HepG2 (cell line): ENCODE results near the gene ABHD17C. TPM values are rescaled to one million over a fixed set of nuclear protein-coding genes. Genes with fewer than 3 reads are reported as not detected.

ENCODE experiments used
- ATAC-seq: fragments of 200-7000 bp; cut with Tn5 transposase; 3 replicates; pipeline ENCODE4 v1.9.1; 2020; ENCODE audit warnings: mild to moderate bottlenecking, moderate library complexity
- BruUV-seq: library from RNA; stranded (reverse); fragments of 400-500 nt; replicated peaks from 2 replicates; lab custom pipeline; 2021; lab: Mats Ljungman, UMichigan
- CTCF ChIA-PET: fragments of 300-600 bp; formaldehyde crosslinking; extraction: SDS; loops from one replicate; lab custom pipeline; 2021; ENCODE audit warnings: low total read pairs, inconsistent platforms, low intra/inter-chr PET ratio; lab: Yijun Ruan, JAX
- POLR2A ChIA-PET: fragments of 350-600 bp; sonication (Branson Sonifier 250); formaldehyde crosslinking; loops from one replicate; lab custom pipeline; 2020; ENCODE audit warnings: antibody characterized with exemption, inconsistent platforms; lab: Yijun Ruan, JAX
- DNase-seq: peaks from one replicate; pipeline ENCODE4 v3.0.0-alpha.2; 2015; ENCODE audit warnings: low spot score
- FAIRE-seq: peaks from 3 replicates; lab custom pipeline; 2011; peaks lifted over from hg19 to GRCh38; lab: Jason Lieb, UNC
- H2AFZ ChIP-seq: one replicate; pipeline ENCODE4 v1.6.1; 2011; ENCODE audit warnings: low read length, inconsistent platforms
- H3K27ac ChIP-seq: fragments of 300-600 bp; 3 replicates; pipeline ENCODE4 v1.8.0; 2011; ENCODE audit warnings: mixed run types, mild to moderate bottlenecking, mixed read lengths, low read length, inconsistent platforms; ENCODE audit not compliant: insufficient read depth; ENCODE audit errors: extremely low read length
- H3K27me3 ChIP-seq, 2 experiments: fragments of 200-600 bp in 1 of 2; 2 replicates in 1 of 2; 3 replicates in 1 of 2; pipeline versions ENCODE4 v1.6.0 to v1.8.0; 2011; ENCODE audit warnings: low read length in 2 of 2, mild to moderate bottlenecking in 2 of 2, moderate library complexity in 2 of 2, inconsistent platforms in 1 of 2; ENCODE audit not compliant: insufficient read depth in 2 of 2, control insufficient read depth in 1 of 2
- H3K36me3 ChIP-seq, 2 experiments: fragments of 200-600 bp in 1 of 2; replicated peaks in 1 of 2; 2 replicates in 1 of 2; 3 replicates in 1 of 2; pipeline versions ENCODE4 v1.5.1 to v1.8.0; 2011; ENCODE audit warnings: low read length in 2 of 2, inconsistent platforms in 1 of 2; ENCODE audit not compliant: insufficient read depth in 2 of 2, control insufficient read depth in 1 of 2
- H3K4me1 ChIP-seq: 2 replicates; pipeline ENCODE4 v1.5.1; 2012; ENCODE audit warnings: low read length, inconsistent platforms; ENCODE audit not compliant: insufficient read depth
- H3K4me2 ChIP-seq: 2 replicates; pipeline ENCODE4 v1.6.0; 2011; ENCODE audit warnings: low read depth, low read length, inconsistent platforms
- H3K4me3 ChIP-seq, 3 experiments: fragments of 200-600 bp in 1 of 3; sonication (generic), shearing (Covaris generic) in 1 of 3; replicated peaks in 1 of 3; 2 replicates each; pipeline ENCODE4 v1.5.1; 2011 to 2016; ENCODE audit warnings: low read length in 3 of 3, inconsistent platforms in 2 of 3, low read depth in 2 of 3, mild to moderate bottlenecking in 2 of 3, control low read depth in 1 of 3, mixed read lengths in 1 of 3; ENCODE audit not compliant: insufficient read depth in 1 of 3
- H3K79me2 ChIP-seq: one replicate; pipeline ENCODE4 v1.6.1; 2011; ENCODE audit warnings: low read length, inconsistent platforms; ENCODE audit not compliant: insufficient read depth
- H3K9ac ChIP-seq: 2 replicates; pipeline ENCODE4 v1.6.0; 2011; ENCODE audit warnings: mild to moderate bottlenecking, low read depth, low read length, inconsistent platforms; ENCODE audit not compliant: insufficient read depth
- H3K9me3 ChIP-seq: 2 replicates; pipeline ENCODE4 v1.5.1; 2012; ENCODE audit warnings: mild to moderate bottlenecking, low read length
- H4K20me1 ChIP-seq: 2 replicates; pipeline ENCODE4 v1.6.0; 2011; ENCODE audit warnings: inconsistent platforms, mild to moderate bottlenecking, low read length, moderate library complexity; ENCODE audit not compliant: insufficient read depth
- ASH2L ChIP-seq: fragments of 300-600, 200-600 bp; sonication (generic); IDR thresholded peaks from 2 replicates; pipeline ENCODE4 v1.7.0; 2017; ENCODE audit warnings: low read depth, mild to moderate bottlenecking, moderate library complexity, mixed read lengths, low read length; ENCODE audit not compliant: insufficient read length
- DNMT1 ChIP-seq: sonication (generic); formaldehyde crosslinking; IDR thresholded peaks from 2 replicates; pipeline ENCODE4 v1.5.1; 2020; ENCODE audit warnings: mild to moderate bottlenecking, missing genetic modification reagents
- ESRRA ChIP-seq: sonication (generic); formaldehyde crosslinking; IDR thresholded peaks from 2 replicates; pipeline ENCODE4 v1.5.1; 2020; ENCODE audit warnings: mild to moderate bottlenecking, low read depth, missing genetic modification reagents
- FOSL2 ChIP-seq: sonication (generic); formaldehyde crosslinking; IDR thresholded peaks from 2 replicates; pipeline ENCODE4 v1.4.0; 2020; ENCODE audit warnings: missing genetic modification reagents
- HBP1 ChIP-seq: IDR thresholded peaks from 2 replicates; pipeline ENCODE4 v1.6.1; 2016; ENCODE audit warnings: low read depth, control low read depth
- KAT8 ChIP-seq: IDR thresholded peaks from 2 replicates; pipeline ENCODE4 v1.6.1; 2016; ENCODE audit warnings: missing genetic modification reagents, missing compliant biosample characterization
- KDM6A ChIP-seq: IDR thresholded peaks from 2 replicates; pipeline ENCODE4 v1.6.1; 2016; ENCODE audit warnings: low read depth
- MAFF ChIP-seq: IDR thresholded peaks from 2 replicates; pipeline ENCODE4 v1.6.1; 2011; ENCODE audit warnings: low read depth, low read length, improper control_type of control experiment
- MAFK ChIP-seq, 2 experiments: IDR thresholded peaks in 1 of 2; conservative IDR thresholded peaks in 1 of 2; 2 replicates each; pipeline ENCODE4 v1.6.1; 2011; ENCODE audit warnings: improper control_type of control experiment in 2 of 2, low read length in 2 of 2
- POLR2A ChIP-seq, 2 experiments: IDR thresholded peaks; 2 replicates each; pipeline ENCODE4 v1.6.1; 2011; ENCODE audit warnings: low read depth in 2 of 2, low read length in 2 of 2, mild to moderate bottlenecking in 1 of 2, moderate library complexity in 1 of 2; ENCODE audit not compliant: insufficient read depth in 1 of 2
- SP2 ChIP-seq: sonication (generic); formaldehyde crosslinking; IDR thresholded peaks from 2 replicates; pipeline ENCODE4 v1.5.1; 2020; ENCODE audit warnings: mild to moderate bottlenecking, missing genetic modification reagents
- TBX3 ChIP-seq: fragments of 450-650 bp; IDR thresholded peaks from 2 replicates; pipeline ENCODE4 v1.6.1; 2017; ENCODE audit warnings: antibody characterized with exemption, mild to moderate bottlenecking, inconsistent platforms, borderline replicate concordance
- U2AF1 ChIP-seq: fragments of 200-400 bp; formaldehyde crosslinking; optimal IDR thresholded peaks from 2 replicates; pipeline ENCODE3; 2017; ENCODE audit warnings: mild to moderate bottlenecking, low read depth, low read length
- ZNF138 ChIP-seq: sonication (generic); formaldehyde crosslinking; IDR thresholded peaks from 2 replicates; pipeline ENCODE4 v1.5.0; 2020; ENCODE audit warnings: mild to moderate bottlenecking, low read depth, missing genetic modification reagents
- ZNF224 ChIP-seq: sonication (generic); formaldehyde crosslinking; IDR thresholded peaks from 2 replicates; pipeline ENCODE4 v1.5.0; 2020; ENCODE audit warnings: mild to moderate bottlenecking, missing genetic modification reagents
- ZNF256 ChIP-seq: sonication (generic); formaldehyde crosslinking; conservative IDR thresholded peaks from 2 replicates; pipeline ENCODE4 v1.4.0; 2020; ENCODE audit warnings: missing genetic modification reagents
- ZNF292 ChIP-seq: sonication (generic); formaldehyde crosslinking; IDR thresholded peaks from 2 replicates; pipeline ENCODE4 v1.8.1; 2022; ENCODE audit warnings: mild to moderate bottlenecking, low read depth, missing genetic modification reagents, borderline replicate concordance
- ZNF816 ChIP-seq: sonication (generic); formaldehyde crosslinking; IDR thresholded peaks from 2 replicates; pipeline ENCODE4 v1.8.0; 2022; ENCODE audit warnings: missing genetic modification reagents, mild to moderate bottlenecking, borderline replicate concordance
- ZSCAN5A ChIP-seq: sonication (generic); formaldehyde crosslinking; IDR thresholded peaks from 2 replicates; pipeline ENCODE4 v1.8.0; 2022; ENCODE audit warnings: mild to moderate bottlenecking, missing genetic modification reagents, borderline replicate concordance
- WGBS: methylation state at CpG from one replicate; pipeline ENCODE4 v1.1.6; 2017; ENCODE audit warnings: low lambda C conversion rate; 5-methylcytosine and 5-hydroxymethylcytosine counted together
- in situ Hi-C: cut with HindIII; loops from 2 replicates; pipeline ENCODE4 v1.10.0; 2017; ENCODE audit warnings: low pct_unique_long_range_greater_than_20kb; ENCODE audit not compliant: extremely low pct_ligation_motif_present
- intact Hi-C: fragments of 100-400 bp; cut with micrococcal nuclease; formaldehyde crosslinking; loops from one replicate; pipeline ENCODE4 v1.10.0; 2022; ENCODE audit not compliant: unreplicated experiment
- polyA plus RNA-seq, 8 experiments: library from polyadenylated mRNA; depleted of rRNA in 3 of 8; stranded (reverse) in 7 of 8; unstranded in 1 of 8; fragments of >200 nt; fragmentation: Illumina TruSeq in 4 of 8; extraction: Trizol in 4 of 8; gene quantifications; 2 replicates each; pipeline versions ENCODE4 v1.2.1 to v1.2.3, GENCODE V29; 2011 to 2016; ENCODE audit warnings: low read depth in 4 of 8, missing spikeins in 1 of 8, mixed read lengths in 1 of 8; ENCODE audit not compliant: insufficient read depth in 1 of 8
- total RNA-seq, 5 experiments: library from RNA; depleted of rRNA; stranded (reverse); fragments of >200 nt; fragmentation: Illumina TruSeq; extraction: Trizol; gene quantifications; 2 replicates each; pipeline ENCODE4 v1.2.3, GENCODE V29; 2016; ENCODE audit warnings: low read depth in 1 of 5

Gene ABHD17C
- total and polyA plus RNA-seq, 2 of the 13 experiments (the other 11 are each of a cell fraction or from before 2014, with no cell fraction given), result 2.9 to 3.9 TPM

GRCh38 chr15:80689294-80689693, 5.8 kb upstream of the ABHD17C start:
- TF ChIP-seq MAFK (conservative IDR thresholded peaks at IDR 0.05 in 1 of 2, IDR thresholded peaks at IDR 0.05 in 1 of 2; ENCODE audit: low read length in 2 of 2), result peak; percentile 88 to 96
- TF ChIP-seq SP2, result no peak
- peak; percentile 91 for TF ChIP-seq MAFF
- TF ChIP-seq, all 625 proteins: peak for 2
- ChIA-PET POLR2A (no interaction called here), CTCF (no interaction called here)
- DNase-seq, result no peak
- Histone ChIP-seq H3K4me2 (no peak overlapping the region), H2AFZ (no peak overlapping the region), H3K79me2 (no peaks in the 10 kb centered on the region), H3K36me3 (no peaks in the 10 kb centered on the region), H3K4me1 (peaks cover 15% of the 10 kb centered on the region), H3K4me3 (no peak overlapping the region), H3K9me3 (peaks cover 5% of the 10 kb centered on the region; the same call in 1 of the 2 replicates), H3K27ac (no peak overlapping the region), H3K9ac (no peak overlapping the region), H4K20me1 (no peaks in the 10 kb centered on the region), H3K27me3 (peaks cover 0 to 32% of the 10 kb centered on the region in 2 experiments; a peak in 4 of 5 replicates)
- intact Hi-C loops (no loop called here), in situ Hi-C loops (no loop called here)
- no TSS peak for BruUV-seq
- ATAC-seq, result no peak
- FAIRE-seq, result no peak

GRCh38 chr15:80689716-80690115, 5.4 kb upstream of the ABHD17C start:
- Histone ChIP-seq H3K79me2 (no peaks in the 10 kb centered on the region), H2AFZ (no peak overlapping the region), H3K27ac (no peak overlapping the region), H3K36me3 (no peaks in the 10 kb centered on the region), H3K27me3 (peaks cover 0 to 35% of the 10 kb centered on the region in 2 experiments; a peak in 4 of 5 replicates), H3K4me2 (no peak overlapping the region), H3K4me1 (peaks cover 18% of the 10 kb centered on the region), H3K4me3 (no peak overlapping the region), H4K20me1 (no peaks in the 10 kb centered on the region), H3K9ac (no peak overlapping the region), H3K9me3 (0 out of 2 replicates have a peak, but pooled peaks cover under 1% of the 10 kb centered on the region)
- POLR2A ChIA-PET, result no interaction called here
- intact Hi-C loops (no loop called here), in situ Hi-C loops (no loop called here)
- 2% methylated on average over 5 of the region's 5 CpGs for WGBS
- DNase-seq (no peak), FAIRE-seq (no peak), ATAC-seq (no peak)
- no TSS peak for BruUV-seq
- CTCF ChIA-PET, result no interaction called here
- TF ChIP-seq ZSCAN5A (CRISPR knock-in tag) (no peak), ZNF816 (no peak), ZNF292 (CRISPR knock-in tag) (no peak), ZNF256 (CRISPR knock-in tag) (no peak), DNMT1 (no peak), ZNF138 (CRISPR knock-in tag) (no peak), ESRRA (CRISPR knock-in tag) (no peak), ZNF224 (CRISPR knock-in tag) (no peak), POLR2A (IDR thresholded peaks at IDR 0.05; ENCODE audit: insufficient read depth in 1 of 2, low read depth in 2 of 2, low read length in 2 of 2) (no peak), ASH2L (no peak), FOSL2 (CRISPR knock-in tag) (no peak), TBX3 (no peak), U2AF1 (no peak), HBP1 (CRISPR knock-in tag) (no peak), KAT8 (CRISPR knock-in tag) (no peak), KDM6A (CRISPR knock-in tag) (no peak)
